Thoracic aorta (tissue), 2 donors: ENCODE data around the gene POLR2E. TPM values are rescaled to one million over a fixed set of nuclear protein-coding genes. Genes with fewer than 3 reads are reported as not detected.

ENCODE experiments used
- ATAC-seq: fragments of 150-250 bp; one replicate; pipeline ENCODE4 v1.8.0; 2017; ENCODE audit warnings: low read depth; ENCODE audit not compliant: insufficient number of reproducible peaks, low FRiP score
- DNase-seq: peaks from one replicate; pipeline ENCODE4 v3.0.0-alpha.2; 2020; ENCODE audit warnings: low spot score
- H3K27ac ChIP-seq, 2 donors: fragments of 200-600 bp; sonication (generic); 1 replicate in 1 of 2; 2 replicates in 1 of 2; pipeline ENCODE4 v1.5.1; 2016; ENCODE audit warnings: mild to moderate bottlenecking in 2 of 2, moderate library complexity in 2 of 2
- H3K27me3 ChIP-seq: fragments of 200-600 bp; sonication (generic); replicated peaks from 2 replicates; pipeline ENCODE4 v1.6.0; 2016; ENCODE audit warnings: mild to moderate bottlenecking; ENCODE audit not compliant: insufficient read depth
- H3K36me3 ChIP-seq: fragments of 200-600 bp; sonication (generic); one replicate; pipeline ENCODE4 v1.5.1; 2016
- H3K4me1 ChIP-seq, 2 donors: fragments of 200-600 bp; sonication (generic); 1 replicate in 1 of 2; 2 replicates in 1 of 2; pipeline versions ENCODE4 v1.5.1 to v1.6.0; 2016; ENCODE audit warnings: low read depth in 2 of 2, mild to moderate bottlenecking in 1 of 2; ENCODE audit not compliant: control insufficient read depth in 1 of 2
- H3K4me3 ChIP-seq: fragments of 200-600 bp; sonication (generic); 2 replicates; pipeline ENCODE4 v1.5.1; 2016; ENCODE audit warnings: mild to moderate bottlenecking
- H3K9me3 ChIP-seq: fragments of 200-600 bp; sonication (generic); 2 replicates; pipeline ENCODE4 v1.5.1; 2016
- CTCF ChIP-seq: fragments of 200-600 bp; sonication (generic); IDR thresholded peaks from one replicate; pipeline ENCODE4 v1.5.1; 2019; ENCODE audit warnings: antibody characterized with exemption
- total RNA-seq, 2 donors: library from RNA; depleted of rRNA; stranded (reverse); fragments of >200 nt; gene quantifications; one replicate each; pipeline versions ENCODE4 v1.1.0 to v1.2.3, GENCODE V29; 2016

POLR2E gene
- total RNA-seq, 2 donors from 2014 or later, result 129 to 149 TPM

GRCh38 chr19:1039646-1040475 is 55.3 kb downstream of the POLR2E start, which contains the start of gene ABCA7:
Gene ABCA7, plus strand, starts transcription at chr19:1040107. Its CDS starts 1,255 bp downstream, at chr19:1041362.
- H3K27me3 ChIP-seq, result no peaks in the 10 kb centered on the region
- H3K4me3 ChIP-seq, result peak within 1 kb of the TSS; percentile 80
- DNase-seq, result peak; percentile 85
- no peaks in the 10 kb centered on the region for H3K9me3 ChIP-seq
- ATAC-seq, result peak; percentile 57
- H3K36me3 ChIP-seq, result peaks cover 18% of the 10 kb centered on the region
- H3K27ac ChIP-seq, result peak within 1 kb of the TSS; percentile 5 to 52
- no peak for TF ChIP-seq CTCF
- peaks cover 12 to 33% of the 10 kb centered on the region in 2 donors for H3K4me1 ChIP-seq

- peak overlapping the region; percentile 80 for H3K4me3 ChIP-seq
- peak overlapping the region; percentile 5 to 52 for H3K27ac ChIP-seq
- peaks cover 12 to 33% of the 10 kb centered on the region in 2 donors for H3K4me1 ChIP-seq
- H3K27me3 ChIP-seq, result no peaks in the 10 kb centered on the region
- TF ChIP-seq CTCF, result no peak
- ATAC-seq (peak; percentile 5), DNase-seq (no peak)
- H3K9me3 ChIP-seq, result no peaks in the 10 kb centered on the region
- H3K36me3 ChIP-seq, result peaks cover 18% of the 10 kb centered on the region
These were observed 56.1 kb downstream of the POLR2E start for GRCh38 chr19:1038978-1039645.

- ATAC-seq, result no peak
- no peaks in the 10 kb centered on the region for H3K9me3 ChIP-seq
- no peaks in the 10 kb centered on the region for H3K27me3 ChIP-seq
- peaks cover 26% of the 10 kb centered on the region for H3K36me3 ChIP-seq
- no peak overlapping the region for H3K27ac ChIP-seq
- H3K4me1 ChIP-seq, result peaks cover 12 to 33% of the 10 kb centered on the region in 2 donors
- H3K4me3 ChIP-seq, result no peak overlapping the region
- no peak for DNase-seq
- no peak for TF ChIP-seq CTCF
These were observed 57.5 kb downstream of the POLR2E start for GRCh38 chr19:1037621-1038064.

Other genes starting within 250 kb of the POLR2E start
- under 1 TPM in 1 of 2 donors, not detected in 1; 0.41 TPM for gene ELANE, start 243.1 kb downstream of the POLR2E start, total RNA-seq
- gene CFD, start 235.7 kb downstream of the POLR2E start, total RNA-seq, result 100 to 1,000 TPM; 472 to 781 TPM
- gene MED16, start 202.2 kb downstream of the POLR2E start, total RNA-seq, result 10 to 100 TPM; 29.1 to 38.0 TPM
- not detected for gene RNU6-9, start 201.9 kb downstream of the POLR2E start, total RNA-seq
- 10 to 100 TPM; 37.6 to 42.4 TPM for gene R3HDM4, start 182.2 kb downstream of the POLR2E start, total RNA-seq
- gene KISS1R, start 178.0 kb downstream of the POLR2E start, total RNA-seq, result not detected
- 10 to 100 TPM in 1 of 2 donors, 1 to 10 TPM in 1; 3.3 to 11.2 TPM for gene ARID3A, start 169.3 kb downstream of the POLR2E start, total RNA-seq
- 10 to 100 TPM in 1 of 2 donors, 1 to 10 TPM in 1; 6.8 to 27.6 TPM for gene WDR18, start 111.0 kb downstream of the POLR2E start, total RNA-seq
- gene GRIN3B, start 95.0 kb downstream of the POLR2E start, total RNA-seq, result under 1 TPM in 1 of 2 donors, not detected in 1; 0.14 TPM
- 100 to 1,000 TPM; 183 to 267 TPM for gene TMEM259, start 74.3 kb downstream of the POLR2E start, total RNA-seq
- not detected for gene RNU6-2, start 73.9 kb downstream of the POLR2E start, total RNA-seq
- 100 to 1,000 TPM in 1 of 2 donors, 10 to 100 TPM in 1; 96.9 to 193 TPM for gene CNN2, start 68.8 kb downstream of the POLR2E start, total RNA-seq
- gene ABCA7, start 55.3 kb downstream of the POLR2E start, total RNA-seq, result 1 to 10 TPM; 6.0 to 7.0 TPM
- 10 to 100 TPM; 37.9 to 42.6 TPM for gene ARHGAP45, start 28.2 kb downstream of the POLR2E start, total RNA-seq
- gene GPX4, start 8.6 kb upstream of the POLR2E start, total RNA-seq, result 100 to 1,000 TPM; 259 to 441 TPM
- gene SBNO2, start 78.9 kb upstream of the POLR2E start, total RNA-seq, result 100 to 1,000 TPM in 1 of 2 donors, 10 to 100 TPM in 1; 55.4 to 182 TPM
- 10 to 100 TPM; 60.2 to 70.0 TPM for gene STK11, start 110.4 kb upstream of the POLR2E start, total RNA-seq
- 1 to 10 TPM in 1 of 2 donors, under 1 TPM in 1; 0.27 to 1.9 TPM for gene CBARP, start 142.6 kb upstream of the POLR2E start, total RNA-seq
- gene ATP5F1D, start 146.4 kb upstream of the POLR2E start, total RNA-seq, result 10 to 100 TPM; 40.4 to 45.1 TPM
- 100 to 1,000 TPM in 1 of 2 donors, 10 to 100 TPM in 1; 80.1 to 124 TPM for gene MIDN, start 153.2 kb upstream of the POLR2E start, total RNA-seq
- gene CIRBP, start 174.0 kb upstream of the POLR2E start, total RNA-seq, result 100 to 1,000 TPM; 492 to 644 TPM
- gene FAM174C, start 180.2 kb upstream of the POLR2E start, total RNA-seq, result 10 to 100 TPM; 18.8 to 40.8 TPM
- not detected for gene EFNA2, start 190.5 kb upstream of the POLR2E start, total RNA-seq